PC-3 (cell line): Measurements from ENCODE around the gene DRAP1.

Source experiments
- EZH2 ChIP-seq: fragments of 300-600 bp; sonication (generic); IDR thresholded peaks from one replicate; pipeline ENCODE4 v1.6.1; 2017; ENCODE audit warnings: antibody characterized with exemption, mild to moderate bottlenecking, low read length; ENCODE audit not compliant: unreplicated experiment
- EZH2phosphoT487 ChIP-seq: fragments of 300-600 bp; sonication (generic); IDR thresholded peaks from 2 replicates; pipeline ENCODE4 v1.6.1; 2018; ENCODE audit warnings: mild to moderate bottlenecking, antibody characterized with exemption, low read length, borderline replicate concordance
- TF ChIP-seq, protein P1 (sequence below): fragments of 300-600 bp; sonication (generic); conservative IDR thresholded peaks from 2 replicates; pipeline ENCODE4 v1.5.1; 2017; ENCODE audit warnings: antibody characterized with exemption, low read depth, mild to moderate bottlenecking, low read length

DNA sequence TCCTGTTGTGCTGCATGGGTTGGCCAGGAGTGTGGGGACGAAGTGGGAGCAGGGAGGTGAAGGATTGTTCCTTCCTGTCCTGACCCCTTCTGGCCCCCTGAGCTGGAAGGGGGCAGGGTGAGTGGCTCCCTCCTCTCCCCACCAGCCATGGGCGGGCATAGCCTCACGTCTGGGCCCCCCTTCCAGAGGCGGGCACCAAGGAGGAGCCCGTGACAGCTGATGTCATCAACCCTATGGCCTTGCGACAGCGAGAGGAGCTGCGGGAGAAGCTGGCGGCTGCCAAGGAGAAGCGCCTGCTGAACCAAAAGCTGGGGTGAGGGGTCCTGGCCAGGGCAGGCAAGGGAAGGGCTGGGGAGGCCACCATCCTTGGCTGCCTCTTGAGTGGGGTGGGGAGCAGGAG is 45.7 kb downstream of the DRAP1 start:
- TF ChIP-seq, protein P1, sequence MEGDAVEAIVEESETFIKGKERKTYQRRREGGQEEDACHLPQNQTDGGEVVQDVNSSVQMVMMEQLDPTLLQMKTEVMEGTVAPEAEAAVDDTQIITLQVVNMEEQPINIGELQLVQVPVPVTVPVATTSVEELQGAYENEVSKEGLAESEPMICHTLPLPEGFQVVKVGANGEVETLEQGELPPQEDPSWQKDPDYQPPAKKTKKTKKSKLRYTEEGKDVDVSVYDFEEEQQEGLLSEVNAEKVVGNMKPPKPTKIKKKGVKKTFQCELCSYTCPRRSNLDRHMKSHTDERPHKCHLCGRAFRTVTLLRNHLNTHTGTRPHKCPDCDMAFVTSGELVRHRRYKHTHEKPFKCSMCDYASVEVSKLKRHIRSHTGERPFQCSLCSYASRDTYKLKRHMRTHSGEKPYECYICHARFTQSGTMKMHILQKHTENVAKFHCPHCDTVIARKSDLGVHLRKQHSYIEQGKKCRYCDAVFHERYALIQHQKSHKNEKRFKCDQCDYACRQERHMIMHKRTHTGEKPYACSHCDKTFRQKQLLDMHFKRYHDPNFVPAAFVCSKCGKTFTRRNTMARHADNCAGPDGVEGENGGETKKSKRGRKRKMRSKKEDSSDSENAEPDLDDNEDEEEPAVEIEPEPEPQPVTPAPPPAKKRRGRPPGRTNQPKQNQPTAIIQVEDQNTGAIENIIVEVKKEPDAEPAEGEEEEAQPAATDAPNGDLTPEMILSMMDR: no peak
- TF ChIP-seq EZH2 (no peak), EZH2phosphoT487 (no peak)
